ENCODE data around the gene KIF1A. TPM values are rescaled to one million over a fixed set of nuclear protein-coding genes. Genes with fewer than 3 reads are reported as not detected.

KIF1A gene
- total RNA-seq, 1 donor from 2014 or later = 2.0 TPM

DNA sequence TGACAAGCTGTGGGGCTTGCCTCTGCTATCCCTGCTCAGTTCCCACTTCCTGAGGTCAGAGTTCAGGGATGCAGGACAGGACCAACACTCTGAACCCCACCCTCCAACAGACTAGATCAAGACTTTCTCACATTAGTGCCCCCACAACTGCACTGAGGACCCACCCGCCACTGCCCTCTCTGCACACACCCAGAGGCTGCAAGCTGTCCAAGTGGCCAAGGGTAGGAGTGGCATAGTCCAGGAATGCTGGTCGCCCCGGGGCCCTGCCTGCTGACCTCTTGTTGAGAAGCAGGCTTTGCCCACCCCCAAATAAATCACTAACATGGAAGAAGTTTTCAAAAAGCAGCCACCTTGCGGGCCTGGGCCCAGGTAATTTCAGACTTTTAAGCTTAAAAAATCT, 5.5 kb upstream of the KIF1A start:
- peaks cover 10% of the 10 kb centered on the region for H3K9me3 ChIP-seq (replicated peaks)
- TF ChIP-seq, protein P1, sequence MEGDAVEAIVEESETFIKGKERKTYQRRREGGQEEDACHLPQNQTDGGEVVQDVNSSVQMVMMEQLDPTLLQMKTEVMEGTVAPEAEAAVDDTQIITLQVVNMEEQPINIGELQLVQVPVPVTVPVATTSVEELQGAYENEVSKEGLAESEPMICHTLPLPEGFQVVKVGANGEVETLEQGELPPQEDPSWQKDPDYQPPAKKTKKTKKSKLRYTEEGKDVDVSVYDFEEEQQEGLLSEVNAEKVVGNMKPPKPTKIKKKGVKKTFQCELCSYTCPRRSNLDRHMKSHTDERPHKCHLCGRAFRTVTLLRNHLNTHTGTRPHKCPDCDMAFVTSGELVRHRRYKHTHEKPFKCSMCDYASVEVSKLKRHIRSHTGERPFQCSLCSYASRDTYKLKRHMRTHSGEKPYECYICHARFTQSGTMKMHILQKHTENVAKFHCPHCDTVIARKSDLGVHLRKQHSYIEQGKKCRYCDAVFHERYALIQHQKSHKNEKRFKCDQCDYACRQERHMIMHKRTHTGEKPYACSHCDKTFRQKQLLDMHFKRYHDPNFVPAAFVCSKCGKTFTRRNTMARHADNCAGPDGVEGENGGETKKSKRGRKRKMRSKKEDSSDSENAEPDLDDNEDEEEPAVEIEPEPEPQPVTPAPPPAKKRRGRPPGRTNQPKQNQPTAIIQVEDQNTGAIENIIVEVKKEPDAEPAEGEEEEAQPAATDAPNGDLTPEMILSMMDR (IDR thresholded peaks at IDR 0.05; ENCODE audit: borderline replicate concordance) = no peak
- H3K4me3 ChIP-seq = no peak overlapping the region
- peaks cover 9% of the 10 kb centered on the region for H3K4me1 ChIP-seq
- H3K36me3 ChIP-seq = no peaks in the 10 kb centered on the region
- DNase-seq = no peak
- H3K27ac ChIP-seq (replicated peaks) = no peak overlapping the region
- intact Hi-C loops (cut with micrococcal nuclease) = no loop called here
- H3K27me3 ChIP-seq (ENCODE audit: low read depth) = peaks cover 100% of the 10 kb centered on the region

DNA sequence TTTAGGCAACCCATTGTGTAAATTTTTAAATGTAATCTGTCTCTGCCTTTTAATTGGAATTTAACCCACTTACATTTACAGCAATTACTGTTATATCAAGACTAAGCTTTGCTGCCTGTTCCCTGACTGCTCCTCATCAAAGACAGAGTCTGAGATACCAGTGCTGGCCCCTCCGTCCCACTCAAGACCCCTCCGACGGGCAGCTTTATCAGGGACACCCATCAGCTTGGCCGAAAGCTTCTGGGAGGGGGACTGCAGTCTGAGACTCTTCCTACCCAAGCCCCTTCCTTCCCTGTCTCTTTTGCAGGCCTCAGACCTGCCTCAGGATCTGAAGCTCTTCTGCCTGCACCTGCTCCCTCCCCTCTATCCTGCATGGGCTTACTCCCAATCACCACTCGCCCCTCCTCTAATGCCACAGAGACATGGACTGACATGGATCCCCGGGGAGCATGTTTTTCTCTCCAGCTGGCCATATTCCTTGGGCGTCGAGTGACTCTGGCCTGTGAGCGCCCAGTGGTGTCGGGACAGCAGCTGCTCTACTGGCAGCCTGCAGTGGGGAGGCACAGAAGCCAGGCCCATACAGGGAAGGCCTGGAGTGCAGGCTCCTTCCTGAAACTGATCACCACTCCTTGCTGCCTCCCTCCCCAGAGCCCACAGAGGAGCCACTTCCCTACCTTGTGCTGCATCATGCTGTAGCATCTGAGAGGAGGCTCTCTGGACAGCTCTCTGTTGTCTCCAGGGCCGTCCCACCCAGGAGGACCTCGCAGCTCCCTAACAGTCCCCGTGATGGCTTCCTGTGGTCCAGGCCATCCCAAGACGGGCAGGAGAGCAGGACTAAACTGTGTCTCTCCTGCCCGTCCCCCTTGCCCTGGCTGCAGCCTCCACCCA, 3.7 kb upstream of the KIF1A start:
- DNase-seq = no peak
- Histone ChIP-seq H3K27ac (replicated peaks) (no peak overlapping the region), H3K9me3 (replicated peaks) (peaks cover 10% of the 10 kb centered on the region), H3K4me1 (peaks cover 23% of the 10 kb centered on the region), H3K27me3 (ENCODE audit: low read depth) (peaks cover 100% of the 10 kb centered on the region), H3K36me3 (no peaks in the 10 kb centered on the region), H3K4me3 (no peak overlapping the region)
- TF ChIP-seq, protein P1 (IDR thresholded peaks at IDR 0.05; ENCODE audit: borderline replicate concordance) = no peak
- intact Hi-C loops (cut with micrococcal nuclease) = no loop called here

DNA sequence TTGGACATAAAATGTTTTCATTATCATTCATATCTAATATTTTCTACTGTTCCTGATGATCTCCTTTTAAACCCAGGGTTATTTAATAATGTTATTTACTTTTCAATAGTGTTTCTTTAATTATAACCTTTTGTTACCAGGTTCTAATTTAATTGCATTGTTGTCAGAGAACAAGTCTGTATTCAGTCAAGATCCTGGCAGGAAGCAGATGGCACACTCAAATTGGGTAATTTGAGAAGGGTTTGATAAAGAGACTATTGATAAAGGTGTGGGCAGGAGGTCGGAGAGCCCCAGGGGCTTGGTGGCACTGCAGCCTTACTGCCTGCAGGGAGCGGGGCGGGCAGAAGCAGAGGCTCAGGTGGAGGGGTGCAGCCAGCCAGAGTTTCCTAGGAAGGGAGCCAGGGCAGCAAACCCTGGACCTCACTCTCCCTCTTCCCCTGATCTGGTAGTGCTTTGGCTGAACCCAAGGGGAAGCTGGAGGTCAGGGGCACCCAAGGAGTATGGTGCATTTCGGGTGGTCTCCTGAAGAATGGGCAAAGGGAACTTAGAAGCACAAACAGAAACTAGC, 2.3 kb upstream of the KIF1A start:
- intact Hi-C loops (cut with micrococcal nuclease) = no loop called here
- Histone ChIP-seq H3K27ac (replicated peaks) (no peak overlapping the region), H3K27me3 (ENCODE audit: low read depth) (peaks cover 100% of the 10 kb centered on the region), H3K9me3 (replicated peaks) (peaks cover 10% of the 10 kb centered on the region), H3K4me1 (peaks cover 25% of the 10 kb centered on the region), H3K36me3 (no peaks in the 10 kb centered on the region), H3K4me3 (no peak overlapping the region)
- DNase-seq = no peak
- TF ChIP-seq, protein P1 (IDR thresholded peaks at IDR 0.05; ENCODE audit: borderline replicate concordance) = no peak

DNA sequence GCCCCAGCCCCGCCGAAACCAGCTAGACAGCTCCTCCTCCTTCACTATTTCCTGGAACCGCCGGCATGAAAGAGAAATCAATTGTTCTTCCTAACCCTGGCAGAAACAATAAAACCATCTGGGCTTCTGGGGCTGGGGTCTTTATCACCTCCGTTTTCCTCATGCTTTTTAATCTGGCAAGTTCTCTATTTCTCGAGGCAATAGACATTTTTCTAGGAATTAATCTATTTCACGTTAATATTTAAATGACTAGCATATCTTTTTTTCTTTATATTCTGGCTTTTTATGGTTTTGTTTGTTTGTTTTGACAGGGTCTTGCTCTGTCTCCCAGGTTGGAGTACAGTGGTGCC, 1.4 kb upstream of the KIF1A start:
- intact Hi-C loops (cut with micrococcal nuclease) = no loop called here

DNA sequence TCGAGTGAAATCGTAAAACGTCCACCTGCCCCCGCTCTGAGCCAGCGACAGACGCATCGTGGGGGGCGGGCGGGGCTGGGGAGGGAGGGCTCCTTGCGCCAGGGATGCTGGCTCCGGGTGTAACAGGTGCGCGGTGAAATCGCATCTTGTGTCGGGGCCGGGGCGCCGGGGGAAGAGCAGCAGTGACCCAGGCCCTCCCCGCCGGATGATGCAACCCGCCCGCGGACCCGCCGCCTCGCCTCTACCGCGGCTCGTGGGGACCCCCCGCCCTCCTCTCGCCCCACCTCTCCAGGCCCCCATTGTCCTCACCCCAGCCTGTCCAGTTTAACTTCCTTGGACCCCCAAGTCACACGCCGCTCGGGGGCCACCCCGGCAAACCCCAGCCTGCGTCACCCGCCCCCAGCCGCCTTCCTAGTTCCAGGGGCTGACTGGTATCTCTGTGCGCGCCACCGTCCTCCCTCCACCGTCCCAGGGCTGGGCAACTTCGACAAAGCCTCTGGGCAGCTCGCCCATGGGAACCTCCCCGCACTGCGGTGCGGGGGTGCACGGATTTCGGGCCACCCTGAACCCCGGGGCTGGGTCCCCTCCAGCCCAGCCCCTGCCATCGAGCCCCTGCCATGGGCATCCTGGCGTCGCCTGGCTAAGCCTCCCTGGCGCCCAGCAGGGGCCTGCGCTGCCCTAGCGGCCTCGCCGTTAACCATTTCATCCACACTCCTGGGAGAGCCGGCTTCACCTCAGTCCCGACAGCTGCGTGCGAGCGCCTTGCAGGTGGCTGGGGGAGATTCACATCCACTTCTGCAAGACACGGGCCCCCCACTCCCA, 799 bp upstream of the KIF1A start:
- TF ChIP-seq, protein P1 (IDR thresholded peaks at IDR 0.05; ENCODE audit: borderline replicate concordance) = no peak
- DNase-seq = peak; percentile 9
- Histone ChIP-seq H3K27me3 (ENCODE audit: low read depth) (peaks cover 96% of the 10 kb centered on the region), H3K9me3 (replicated peaks) (peaks cover 10% of the 10 kb centered on the region), H3K27ac (replicated peaks) (no peak overlapping the region), H3K4me1 (peaks cover 25% of the 10 kb centered on the region), H3K4me3 (peak overlapping the region; percentile 56), H3K36me3 (no peaks in the 10 kb centered on the region)
- intact Hi-C loops (cut with micrococcal nuclease) = no loop called here

More for the DNA sequence above, 1.4 kb upstream of the KIF1A start:
- TF ChIP-seq, protein P1 (IDR thresholded peaks at IDR 0.05; ENCODE audit: borderline replicate concordance) = no peak
- Histone ChIP-seq H3K27me3 (ENCODE audit: low read depth) (peaks cover 100% of the 10 kb centered on the region), H3K36me3 (no peaks in the 10 kb centered on the region), H3K4me1 (peaks cover 25% of the 10 kb centered on the region), H3K4me3 (no peak overlapping the region), H3K9me3 (replicated peaks) (peaks cover 10% of the 10 kb centered on the region), H3K27ac (replicated peaks) (no peak overlapping the region)
- no peak for DNase-seq

All from left ventricle myocardium inferior (tissue), 1 donor.